D341Med (cell line): ENCODE measurements around the gene TIMP3.
"Not testable (repeated sequence)": the region's sequence is repeated elsewhere in the genome, so short reads cannot be mapped to it uniquely, and the experiment has no call there.

Experiments
- DNase-seq: peaks from one replicate; pipeline ENCODE4 v3.0.0; 2012; ENCODE audit warnings: low spot score

The TIMP3 gene

DNA sequence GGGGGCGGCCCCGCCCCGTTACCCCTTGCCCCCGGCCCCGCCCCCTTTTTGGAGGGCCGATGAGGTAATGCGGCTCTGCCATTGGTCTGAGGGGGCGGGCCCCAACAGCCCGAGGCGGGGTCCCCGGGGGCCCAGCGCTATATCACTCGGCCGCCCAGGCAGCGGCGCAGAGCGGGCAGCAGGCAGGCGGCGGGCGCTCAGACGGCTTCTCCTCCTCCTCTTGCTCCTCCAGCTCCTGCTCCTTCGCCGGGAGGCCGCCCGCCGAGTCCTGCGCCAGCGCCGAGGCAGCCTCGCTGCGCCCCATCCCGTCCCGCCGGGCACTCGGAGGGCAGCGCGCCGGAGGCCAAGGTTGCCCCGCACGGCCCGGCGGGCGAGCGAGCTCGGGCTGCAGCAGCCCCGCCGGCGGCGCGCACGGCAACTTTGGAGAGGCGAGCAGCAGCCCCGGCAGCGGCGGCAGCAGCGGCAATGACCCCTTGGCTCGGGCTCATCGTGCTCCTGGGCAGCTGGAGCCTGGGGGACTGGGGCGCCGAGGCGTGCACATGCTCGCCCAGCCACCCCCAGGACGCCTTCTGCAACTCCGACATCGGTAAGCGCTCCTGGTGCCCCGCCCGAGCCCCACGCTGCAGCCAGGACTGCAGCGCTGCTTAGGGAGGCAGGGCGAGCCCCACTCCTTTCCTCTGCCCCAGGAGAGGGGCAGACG lies at the start of gene TIMP3:
TIMP3 (plus strand) TSS at position 169 of the 700 bp plus-strand sequence; CDS start at position 466, 297 bp downstream.
- DNase-seq, result peak; percentile 81

DNA sequence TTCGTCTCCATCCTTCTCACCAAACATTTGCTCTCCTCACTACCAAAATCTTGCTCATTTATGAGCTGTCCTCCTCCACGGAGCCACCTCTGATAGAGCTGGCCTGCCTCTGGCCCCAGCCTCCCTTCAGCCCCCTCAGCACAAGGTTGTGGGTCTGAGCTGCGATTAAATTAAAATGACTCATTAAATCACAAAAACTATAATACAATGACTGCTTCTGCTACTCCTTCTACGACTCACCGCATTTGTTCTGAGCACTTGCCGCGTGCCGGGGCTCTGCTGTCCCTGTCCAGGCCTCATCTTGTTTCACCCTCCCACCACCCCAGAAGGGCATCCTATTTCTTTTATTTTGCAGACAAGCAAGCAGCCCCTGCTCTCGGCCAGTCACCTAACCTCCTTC lies 49.2 kb upstream of the TIMP3 start:
- DNase-seq, result no peak

DNA sequence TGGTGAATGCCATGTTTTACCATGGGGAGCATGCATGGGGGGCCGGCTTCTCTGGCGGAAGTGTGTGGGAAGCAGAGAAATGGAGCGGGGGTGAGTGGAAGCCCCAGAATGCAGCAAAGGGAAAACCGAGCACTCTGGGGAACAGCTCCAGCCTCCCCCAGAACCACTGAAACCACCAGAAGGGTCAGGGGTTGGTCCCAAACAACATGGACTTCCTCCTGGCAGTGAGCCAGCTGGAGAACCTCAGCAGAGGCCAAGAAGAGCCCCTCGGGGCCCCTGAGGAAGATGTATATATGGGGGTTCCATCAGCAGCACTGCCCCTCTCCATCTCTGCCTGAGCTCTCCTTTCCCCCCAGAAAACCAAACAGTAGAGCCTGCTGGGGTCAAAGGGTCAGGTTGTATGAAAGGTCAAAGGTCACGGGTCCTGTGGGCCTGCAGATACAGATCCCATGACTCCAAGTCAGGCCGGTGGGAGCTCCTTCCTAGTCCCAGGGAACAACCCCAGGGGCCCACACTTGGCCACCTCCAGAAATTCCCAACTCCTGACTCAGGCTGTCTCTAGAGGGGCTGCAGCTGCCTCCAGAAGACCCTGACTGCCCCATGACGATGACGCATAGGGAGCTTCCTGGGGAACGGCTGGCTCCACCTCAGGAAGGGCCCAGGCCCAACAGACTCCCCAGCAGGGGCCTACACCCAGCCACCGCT lies 48.5 kb upstream of the TIMP3 start:
- no peak for DNase-seq

DNA sequence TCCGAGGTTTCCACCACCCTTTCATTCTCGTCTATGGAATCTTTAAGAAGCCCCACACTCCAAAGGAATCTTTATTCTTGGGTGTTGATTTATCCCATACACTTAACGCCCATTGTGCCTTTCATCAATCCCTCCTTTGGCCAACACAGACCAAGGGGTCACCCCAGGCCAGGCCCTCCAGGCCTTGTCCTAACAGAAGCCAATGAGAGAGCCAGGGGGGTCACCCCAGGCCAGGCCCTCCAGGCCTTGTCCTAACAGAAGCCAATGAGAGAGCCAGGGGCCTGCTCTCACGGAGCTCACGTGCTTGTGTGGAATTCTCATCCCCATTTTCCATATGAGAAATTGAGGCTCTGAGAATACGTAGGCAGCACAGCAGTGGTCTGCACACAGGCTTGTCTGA lies 47.9 kb upstream of the TIMP3 start:
- DNase-seq, result no peak

DNA sequence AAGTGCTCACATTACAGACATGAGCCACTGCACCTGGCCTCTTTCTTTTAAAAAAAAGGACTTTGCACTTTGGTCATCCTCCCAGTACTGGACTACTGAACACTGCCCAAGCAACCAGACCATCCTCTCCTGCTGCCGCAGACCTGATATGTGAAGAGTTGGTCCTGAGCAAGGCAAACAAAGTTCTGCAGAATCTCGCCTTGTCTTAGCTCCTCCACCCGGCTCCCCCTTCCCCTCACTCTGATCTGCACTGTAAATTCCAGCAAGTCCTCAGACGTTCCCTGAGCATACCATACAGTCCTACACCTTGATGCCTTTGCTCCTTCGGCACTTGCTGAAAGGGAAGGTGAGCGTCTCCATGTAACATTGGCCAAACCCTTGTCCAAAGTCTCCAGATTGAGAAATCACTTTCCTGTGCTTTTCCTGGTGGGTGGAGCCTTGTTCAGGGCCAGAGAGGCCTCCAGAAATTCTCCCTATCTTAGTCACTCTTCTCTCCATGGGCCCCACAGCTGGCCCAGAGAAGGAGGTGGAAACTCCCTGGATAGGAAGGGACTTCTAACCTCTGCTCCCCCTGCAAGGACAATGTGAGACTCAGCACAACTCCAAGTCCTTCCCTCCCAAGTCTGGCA lies 47.0 kb upstream of the TIMP3 start:
- DNase-seq, result no peak

DNA sequence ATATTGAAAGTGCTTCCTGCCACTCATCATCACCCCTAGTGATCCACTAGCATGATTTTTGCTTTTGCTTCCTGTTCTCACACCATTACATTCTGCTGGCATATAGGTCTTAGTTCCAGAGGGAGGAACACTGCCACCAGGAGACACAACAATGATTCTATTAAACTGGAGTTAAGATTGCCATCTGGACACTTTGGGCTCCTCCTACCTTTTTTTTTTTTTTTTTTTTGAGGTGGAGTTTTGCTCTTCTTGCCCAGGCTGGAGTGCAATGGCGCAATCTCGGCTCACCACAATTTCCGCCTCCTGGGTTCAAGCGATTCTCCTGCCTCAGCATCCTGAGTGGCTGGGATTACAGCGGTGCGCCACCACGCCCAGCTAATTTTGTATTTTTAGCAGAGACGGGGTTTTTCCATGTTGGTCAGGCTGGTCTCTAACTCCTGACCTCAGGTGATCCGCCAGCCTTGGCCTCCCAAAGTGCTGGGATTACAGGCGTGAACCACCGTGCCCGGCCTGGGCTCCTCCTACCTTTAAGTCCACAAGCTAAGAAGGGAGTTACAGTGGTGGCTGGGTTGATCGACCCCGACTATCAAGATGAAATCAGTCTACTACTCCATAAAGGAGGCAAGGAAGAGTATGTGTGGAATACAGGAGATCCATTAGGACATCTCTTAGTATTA lies 44.3 kb upstream of the TIMP3 start:
- not testable (repeated sequence) for DNase-seq

DNA sequence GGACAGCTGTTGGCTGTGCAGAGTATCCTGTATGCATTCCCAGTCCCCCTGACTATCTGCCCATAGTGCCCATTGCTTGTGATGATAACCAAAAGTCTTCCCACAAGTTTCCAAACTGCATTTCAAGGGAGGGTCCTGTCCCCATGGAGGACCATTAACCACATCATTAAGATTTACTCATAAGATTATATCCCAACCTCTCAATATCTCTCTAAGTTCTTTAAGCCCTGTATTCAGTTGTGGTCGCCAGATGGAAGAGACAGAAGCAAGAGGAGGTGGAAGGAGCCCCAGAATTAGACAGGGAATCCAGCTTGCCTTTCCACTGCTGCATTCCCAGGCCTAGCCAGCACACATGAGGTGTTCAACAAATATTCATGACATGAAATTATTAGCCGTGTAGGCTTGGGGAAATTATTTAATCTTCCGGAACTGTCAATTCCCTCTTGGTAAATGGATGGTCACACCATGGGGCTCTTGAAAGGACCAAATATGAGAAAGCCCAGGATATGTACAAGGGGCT lies 42.6 kb upstream of the TIMP3 start:
- DNase-seq, result no peak

DNA sequence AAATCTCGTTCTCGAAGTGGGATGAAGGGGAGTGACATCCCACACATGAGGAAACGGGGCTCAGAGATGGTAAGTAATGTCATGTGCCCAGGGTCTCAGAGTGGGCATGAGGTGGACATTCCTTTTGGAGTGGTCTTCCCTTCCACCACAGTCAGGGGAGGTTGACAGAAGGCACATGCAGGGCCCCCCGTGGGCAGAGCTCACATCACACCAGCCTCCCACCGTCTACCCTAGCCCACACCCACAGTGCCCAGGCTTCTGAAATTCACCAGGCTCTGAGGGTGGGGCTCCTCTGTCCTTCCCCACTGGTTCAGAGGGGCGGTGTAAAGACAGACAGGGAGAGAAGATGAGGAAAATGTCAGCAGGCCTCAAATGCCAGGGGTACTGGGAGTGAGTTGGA lies 41.1 kb upstream of the TIMP3 start:
- no peak for DNase-seq

DNA sequence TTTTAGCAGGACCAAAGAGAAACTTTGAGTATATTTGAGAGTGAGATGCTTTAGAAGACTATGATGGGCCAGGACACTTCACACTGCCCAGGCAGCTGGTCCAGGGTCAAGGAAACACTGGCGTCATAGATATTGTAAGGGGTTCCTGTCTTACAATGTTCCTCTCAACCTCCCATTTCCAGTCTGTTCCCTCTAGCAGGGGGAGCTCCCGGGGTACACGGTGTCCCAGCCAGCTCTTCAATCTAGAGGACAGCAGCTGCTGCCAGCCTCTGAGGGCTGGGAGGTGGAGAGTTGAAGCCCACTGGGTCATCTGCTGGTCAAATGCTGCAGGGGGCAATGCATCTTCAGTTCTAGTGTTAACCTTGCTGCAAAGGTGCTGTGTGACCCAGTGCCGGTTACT lies 40.7 kb upstream of the TIMP3 start:
- no peak for DNase-seq

DNA sequence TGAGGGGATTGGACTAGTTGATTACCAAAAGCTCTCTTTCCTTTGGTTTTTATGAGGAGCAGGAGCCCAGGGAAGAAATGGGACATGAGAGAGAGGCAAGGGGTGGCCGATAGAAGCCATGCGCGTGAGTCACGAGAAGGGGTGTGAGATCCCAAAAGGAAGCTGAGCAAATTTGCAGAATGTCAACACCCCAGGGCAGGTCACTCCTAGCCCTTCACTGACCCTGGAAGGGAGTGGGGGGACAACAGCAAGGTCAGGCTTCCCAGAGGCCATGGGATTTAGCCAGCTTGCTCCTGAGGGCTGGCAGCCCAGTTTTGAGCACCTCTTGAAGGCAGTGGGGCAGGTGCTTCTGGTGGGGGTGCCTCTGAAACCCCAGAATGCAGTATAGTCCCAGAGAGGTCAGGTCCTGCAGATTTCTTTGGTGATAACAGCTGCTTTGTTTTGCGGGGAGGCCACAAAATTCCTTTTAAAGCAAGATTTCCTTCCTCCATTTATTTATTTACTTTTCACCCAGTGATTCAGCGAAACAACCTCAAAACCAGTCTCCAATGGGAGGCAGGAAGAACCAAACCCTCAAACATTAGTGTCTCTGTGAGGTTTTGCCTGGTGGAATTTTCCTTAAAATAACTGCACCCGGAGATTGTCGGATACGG lies 40.1 kb upstream of the TIMP3 start:
- no peak for DNase-seq

DNA sequence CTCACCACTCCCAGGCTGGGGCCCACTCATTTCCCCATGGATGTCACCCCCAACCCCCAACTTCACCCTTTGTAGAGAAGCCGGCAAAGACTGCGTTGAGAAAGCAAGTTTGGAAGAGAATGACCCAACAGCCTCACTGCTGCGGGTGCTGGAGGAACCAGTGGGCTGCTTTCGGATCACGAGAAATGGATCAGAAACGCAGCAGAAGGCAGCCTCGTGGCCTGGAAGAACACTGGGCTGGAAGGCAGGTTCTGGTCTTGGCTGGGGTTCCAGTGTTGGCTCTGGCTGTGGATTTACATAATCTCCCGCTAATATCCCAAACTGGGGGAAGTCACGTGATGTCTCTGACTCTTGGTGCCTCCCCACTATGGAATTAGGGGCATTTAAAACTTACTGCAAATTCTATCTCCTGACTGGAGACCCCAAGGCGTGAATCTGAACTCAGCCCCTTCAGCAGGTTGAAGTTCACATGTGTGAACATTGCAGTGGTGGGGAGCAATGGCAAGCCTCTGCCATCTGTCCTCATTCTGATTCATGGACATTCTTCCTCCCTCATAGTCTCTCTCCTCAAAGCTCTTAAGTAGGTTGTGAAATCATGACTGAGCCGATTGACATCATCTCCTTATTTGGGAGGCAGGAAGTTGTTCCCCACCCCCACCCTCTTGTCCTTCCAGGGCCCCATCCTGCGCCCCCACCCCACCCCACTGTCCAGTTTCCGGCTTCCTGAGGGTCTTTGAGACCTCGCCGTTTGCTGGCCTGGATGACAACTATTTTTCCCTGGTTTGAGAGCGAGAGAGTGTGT lies 37.0 kb upstream of the TIMP3 start:
- DNase-seq, result no peak

DNA sequence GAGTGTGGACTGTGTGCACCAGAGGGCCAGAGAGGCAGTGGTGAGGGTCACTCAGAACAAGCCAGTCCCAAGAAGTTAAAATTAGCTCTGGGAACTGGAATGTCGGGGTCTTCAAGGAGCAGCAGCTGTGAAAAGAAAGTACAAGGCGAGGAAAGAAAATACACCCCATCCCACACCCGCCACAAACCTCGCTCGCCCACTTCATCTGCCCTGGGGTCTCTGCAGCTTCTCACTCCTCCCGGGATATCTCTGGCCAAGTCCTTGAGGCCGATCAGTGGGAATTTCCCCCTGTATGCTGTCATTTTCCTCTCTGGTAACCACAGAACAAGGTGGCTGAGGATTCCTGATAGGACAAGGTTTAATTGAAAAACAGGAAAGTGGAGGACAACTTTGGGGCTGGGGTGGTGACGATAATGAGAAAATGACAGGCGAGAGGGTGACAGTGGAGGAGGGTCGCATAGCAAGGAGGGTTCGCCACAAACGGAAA lies 36.3 kb upstream of the TIMP3 start:
- DNase-seq, result no peak

DNA sequence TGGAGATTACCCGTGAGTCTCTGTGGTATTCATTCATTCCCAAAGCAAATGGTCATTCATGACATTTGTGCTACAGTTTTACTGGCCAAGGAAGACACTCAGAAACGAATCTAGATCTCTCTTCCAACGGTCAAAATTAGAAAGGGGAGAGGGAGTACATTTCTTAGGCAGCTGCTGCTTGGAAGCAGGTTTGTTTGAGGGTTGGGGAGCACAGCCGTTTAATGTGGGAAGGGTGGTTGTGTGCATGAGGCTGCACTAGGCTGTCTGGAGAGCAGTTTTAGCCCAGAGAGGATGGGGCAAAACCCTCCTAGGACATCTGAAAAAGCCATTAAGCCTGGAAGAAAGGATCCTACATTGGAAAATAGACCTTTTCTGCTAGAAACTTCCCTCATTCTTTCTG lies 29.7 kb upstream of the TIMP3 start:
- DNase-seq, result no peak

DNA sequence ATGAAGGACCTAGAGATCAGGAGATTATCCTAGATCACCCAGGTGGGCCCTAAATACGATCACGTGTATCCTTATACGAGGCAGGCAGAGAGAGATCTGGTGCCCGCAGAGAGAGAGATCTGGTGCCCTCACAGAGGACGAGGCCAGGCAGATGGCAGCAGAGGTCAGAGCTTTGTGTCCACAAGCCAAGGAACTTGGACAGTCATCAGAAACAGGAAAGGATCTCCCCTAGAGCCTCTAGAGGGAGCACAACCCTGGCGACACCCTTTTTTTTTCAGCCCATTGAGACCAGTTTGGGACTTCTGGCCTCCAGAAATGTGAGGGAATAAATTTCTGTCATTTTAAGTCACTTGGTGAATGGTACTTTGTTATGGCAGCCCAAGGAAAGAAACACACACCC lies 25.5 kb upstream of the TIMP3 start:
- DNase-seq, result no peak

DNA sequence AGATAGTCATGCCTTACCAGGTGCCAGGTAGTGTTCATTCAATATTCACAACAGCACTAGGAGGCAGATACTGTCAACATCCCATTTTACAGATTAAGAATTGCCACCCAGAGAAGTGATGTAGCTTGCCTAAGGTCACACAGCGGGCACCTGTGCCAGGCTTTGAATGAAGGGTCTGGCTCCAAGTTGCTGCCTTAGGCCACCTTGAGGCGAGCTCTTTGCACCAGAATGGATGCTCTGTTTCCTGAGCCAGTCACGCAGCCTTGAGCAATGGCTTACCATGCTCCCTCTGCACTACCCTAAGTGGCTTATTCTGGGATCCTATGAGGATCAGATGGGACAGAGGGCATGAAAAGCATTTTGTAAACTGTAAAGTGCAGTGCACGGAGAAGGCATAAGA lies 25.1 kb upstream of the TIMP3 start:
- DNase-seq, result no peak

DNA sequence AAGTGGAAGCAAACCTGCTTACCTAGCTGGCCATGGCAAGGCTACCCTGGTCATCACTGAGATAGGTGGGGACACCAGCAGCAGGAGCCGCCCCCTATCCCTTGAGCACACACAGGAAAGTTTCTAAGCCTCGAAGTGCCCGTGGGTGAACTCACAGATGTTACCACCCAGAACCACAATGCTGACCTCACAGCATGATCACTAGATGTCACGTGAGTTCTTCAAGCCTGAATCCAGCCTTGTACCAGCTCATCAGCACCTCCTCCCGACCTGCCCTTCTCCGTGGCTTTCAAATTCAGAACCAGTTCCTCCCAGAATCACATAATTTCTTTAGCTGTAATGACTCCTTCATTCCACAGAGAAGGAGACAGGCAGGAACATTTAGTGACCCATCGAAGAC lies 24.7 kb upstream of the TIMP3 start:
- no peak for DNase-seq

DNA sequence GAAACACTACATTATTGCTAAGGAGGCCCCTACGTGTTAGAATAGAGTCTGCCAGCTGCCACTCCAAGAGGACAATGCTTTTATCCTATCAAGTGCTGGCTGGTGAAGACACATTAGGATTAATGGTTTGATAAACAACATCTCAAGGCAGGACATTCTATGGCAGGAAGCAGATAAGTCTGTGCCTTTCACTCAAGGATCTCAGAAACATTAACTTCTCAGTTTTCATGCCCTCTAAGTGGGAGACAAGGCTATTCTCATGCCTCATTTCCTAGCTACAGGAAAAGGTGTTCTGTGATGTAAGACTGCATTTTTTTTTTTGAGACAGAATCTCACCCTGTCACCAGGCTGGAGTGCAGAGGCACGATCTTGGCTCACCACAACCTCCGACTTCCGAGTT lies 23.5 kb upstream of the TIMP3 start:
- DNase-seq, result no peak

DNA sequence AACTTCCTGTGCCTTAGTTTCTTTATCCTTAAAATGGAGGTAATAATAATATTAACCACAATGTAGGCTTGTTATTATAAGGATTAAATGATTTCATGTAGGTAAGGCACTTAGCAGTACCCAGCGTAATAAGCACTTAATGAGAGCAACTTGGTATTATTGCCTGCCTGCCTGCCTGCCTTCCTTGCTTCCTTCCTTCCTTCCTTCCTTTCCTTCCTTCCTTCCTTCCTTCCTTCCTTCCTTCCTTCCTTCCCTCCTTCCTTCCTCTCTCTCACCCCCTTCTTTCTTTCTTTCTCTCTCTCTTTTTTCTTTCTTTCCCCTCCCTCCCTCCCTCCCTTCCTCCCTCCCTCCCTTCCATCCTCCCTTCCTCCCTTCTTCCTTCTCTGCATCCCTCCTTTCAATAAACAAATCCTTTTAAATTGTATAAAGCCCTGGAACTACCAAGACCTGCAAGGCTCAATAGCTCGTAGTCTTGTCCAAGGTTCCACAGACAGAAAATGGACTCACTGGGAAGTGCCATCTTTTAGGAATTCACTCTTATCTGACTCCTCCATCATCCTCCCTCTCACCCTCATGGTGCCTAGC lies 20.7 kb upstream of the TIMP3 start:
- DNase-seq, result no peak

DNA sequence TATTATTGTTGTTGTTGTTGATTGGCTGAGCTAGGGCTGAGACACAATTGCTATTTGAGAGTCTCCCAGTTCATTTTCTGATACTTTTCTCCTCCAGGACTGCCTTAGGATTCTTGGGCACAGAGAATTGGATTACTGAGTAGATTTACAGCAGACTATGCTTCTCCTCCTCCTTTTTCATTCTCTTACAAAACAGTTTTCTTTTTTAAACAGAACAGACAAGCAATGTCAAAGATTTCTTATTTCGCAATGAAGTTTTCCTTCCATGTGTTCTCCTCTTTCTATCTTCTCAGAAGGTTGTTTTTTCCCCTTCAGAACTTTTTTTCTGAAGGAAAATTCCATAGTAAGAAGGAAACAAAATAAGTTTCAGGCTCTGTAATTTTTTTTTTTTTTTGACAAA lies 19.8 kb upstream of the TIMP3 start:
- no peak for DNase-seq

DNA sequence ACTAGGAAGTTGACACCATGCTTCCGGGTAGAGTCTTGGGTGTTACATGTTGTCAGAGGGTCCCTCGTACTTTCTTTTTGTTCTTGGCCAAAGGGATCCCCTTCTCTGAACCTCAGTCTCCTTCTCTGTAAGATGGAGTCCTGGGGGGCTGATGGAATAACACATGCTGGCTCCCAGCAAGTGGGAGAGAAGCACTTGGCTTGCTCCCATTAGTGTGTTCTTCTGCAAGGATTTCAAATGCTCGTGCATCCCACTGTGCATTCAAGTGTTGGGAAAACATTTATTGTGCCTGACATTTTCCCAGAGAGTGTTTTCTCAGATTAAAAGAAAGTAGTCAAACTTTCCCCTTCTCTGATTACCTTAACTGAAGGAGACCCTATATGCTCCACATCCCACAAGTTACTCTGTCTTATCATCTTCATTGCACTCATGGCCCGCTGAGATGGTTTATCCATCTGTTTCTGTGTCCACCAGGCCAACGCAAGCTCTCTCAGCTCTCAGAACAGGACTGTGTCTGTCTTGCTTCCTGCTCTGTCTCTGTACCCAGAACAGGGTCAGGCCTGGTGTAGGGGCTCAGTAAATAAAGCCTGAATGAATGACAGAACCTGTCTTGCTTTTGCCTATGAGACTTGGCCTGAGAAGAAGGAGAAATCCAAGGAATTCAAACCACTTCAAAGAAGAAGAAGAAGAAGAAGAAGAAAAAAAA lies 16.0 kb upstream of the TIMP3 start:
- no peak for DNase-seq
